Right atrium auricular region (tissue), 2 donors: ENCODE results near the gene MRTFA. TPM values are rescaled to one million over a fixed set of nuclear protein-coding genes. Genes with fewer than 3 reads are reported as not detected.

Experiments used
- DNase-seq: peaks from one replicate; pipeline ENCODE4 v3.0.0-alpha.2; 2019; ENCODE audit warnings: low spot score
- H3K27ac ChIP-seq, 2 donors: fragments of 200-600 bp; sonication (generic); 1 replicate in 1 of 2; 2 replicates in 1 of 2; pipeline ENCODE4 v1.5.1; 2016 to 2019
- H3K27me3 ChIP-seq, 2 donors: fragments of 200-600 bp; sonication (generic); one replicate each; pipeline versions ENCODE4 v1.5.1 to v1.6.0; 2017 to 2019
- H3K36me3 ChIP-seq: fragments of 200-600 bp; sonication (generic); one replicate; pipeline ENCODE4 v1.5.1; 2016
- H3K4me1 ChIP-seq, 2 donors: fragments of 200-600 bp; sonication (generic); one replicate each; pipeline versions ENCODE4 v1.5.1 to v1.6.0; 2017 to 2019
- H3K4me3 ChIP-seq, 2 donors: fragments of 200-600 bp; sonication (generic); 1 replicate in 1 of 2; 2 replicates in 1 of 2; pipeline ENCODE4 v1.5.1; 2017 to 2019; ENCODE audit warnings: mild to moderate bottlenecking in 1 of 2, moderate library complexity in 1 of 2
- H3K9me3 ChIP-seq, 2 donors: fragments of 200-600 bp; sonication (generic); one replicate each; pipeline ENCODE4 v1.5.1; 2019
- CTCF ChIP-seq, 2 donors: fragments of 200-600 bp; sonication (generic); IDR thresholded peaks; one replicate each; pipeline ENCODE4 v1.5.1; 2019; ENCODE audit warnings: antibody characterized with exemption in 2 of 2
- total RNA-seq, 2 donors: library from RNA; depleted of rRNA; stranded (reverse); fragments of >200 nt; gene quantifications; one replicate each; pipeline ENCODE4 v1.1.0, GENCODE V29; 2016

MRTFA gene
- total RNA-seq, 2 donors from 2014 or later, result 45.8 to 55.2 TPM

- Histone ChIP-seq H3K27ac (no peak overlapping the region), H3K4me3 (no peak overlapping the region), H3K4me1 (peaks cover 0 to 32% of the 10 kb centered on the region in 2 donors), H3K36me3 (no peaks in the 10 kb centered on the region), H3K9me3 (no peaks in the 10 kb centered on the region), H3K27me3 (no peaks in the 10 kb centered on the region)
- no peak for DNase-seq
- no peak for TF ChIP-seq CTCF (IDR thresholded peaks at IDR 0.05)
These were observed 32.3 kb upstream of the MRTFA start for GRCh38 chr22:40668611-40669411.

- no peaks in the 10 kb centered on the region for H3K9me3 ChIP-seq
- H3K27ac ChIP-seq, result peak overlapping the region; percentile 72 to 77
- H3K27me3 ChIP-seq, result no peaks in the 10 kb centered on the region
- H3K4me3 ChIP-seq, result no peak overlapping the region
- peaks cover 0 to 32% of the 10 kb centered on the region in 2 donors for H3K4me1 ChIP-seq
- no peak for TF ChIP-seq CTCF (IDR thresholded peaks at IDR 0.05)
- DNase-seq, result no peak
- no peaks in the 10 kb centered on the region for H3K36me3 ChIP-seq
These were observed 29.8 kb upstream of the MRTFA start for GRCh38 chr22:40666151-40666848.

GRCh38 chr22:40665312-40665711, 28.8 kb upstream of the MRTFA start:
- H3K27me3 ChIP-seq, result no peaks in the 10 kb centered on the region
- no peak for TF ChIP-seq CTCF (IDR thresholded peaks at IDR 0.05)
- DNase-seq, result peak; percentile 65

GRCh38 chr22:40661671-40662070, 25.2 kb upstream of the MRTFA start:
- Histone ChIP-seq H3K4me1 (peaks cover 0 to 23% of the 10 kb centered on the region in 2 donors), H3K27me3 (no peaks in the 10 kb centered on the region), H3K4me3 (no peak overlapping the region), H3K9me3 (no peaks in the 10 kb centered on the region), H3K36me3 (no peaks in the 10 kb centered on the region), H3K27ac (no peak overlapping the region)
- no peak for TF ChIP-seq CTCF (IDR thresholded peaks at IDR 0.05)
- DNase-seq, result no peak

More at GRCh38 chr22:40665312-40665711, 28.8 kb upstream of the MRTFA start:
- Histone ChIP-seq H3K27ac (peak overlapping the region; percentile 72 to 77), H3K36me3 (no peaks in the 10 kb centered on the region), H3K9me3 (no peaks in the 10 kb centered on the region), H3K4me3 (no peak overlapping the region), H3K4me1 (peaks cover 0 to 32% of the 10 kb centered on the region in 2 donors)

GRCh38 chr22:40660730-40661129, 24.2 kb upstream of the MRTFA start:
- no peak for TF ChIP-seq CTCF (IDR thresholded peaks at IDR 0.05)
- Histone ChIP-seq H3K4me3 (no peak overlapping the region), H3K27ac (no peak overlapping the region), H3K4me1 (peaks cover 0 to 14% of the 10 kb centered on the region in 2 donors), H3K27me3 (no peaks in the 10 kb centered on the region), H3K36me3 (no peaks in the 10 kb centered on the region), H3K9me3 (no peaks in the 10 kb centered on the region)
- no peak for DNase-seq
